HepG2 (cell line): ENCODE results near the gene PRMT5. TPM values are rescaled to one million over a fixed set of nuclear protein-coding genes. Genes with fewer than 3 reads are reported as not detected.

Source experiments
- DZIP1 ChIP-seq: sonication (generic); formaldehyde crosslinking; IDR thresholded peaks from 2 replicates; pipeline ENCODE4 v1.5.0; 2020; ENCODE audit warnings: mild to moderate bottlenecking, missing genetic modification reagents
- E2F5 ChIP-seq: sonication (generic); formaldehyde crosslinking; conservative IDR thresholded peaks from 2 replicates; pipeline ENCODE4 v1.4.0; 2020; ENCODE audit warnings: missing genetic modification reagents
- JUN ChIP-seq: sonication (generic); formaldehyde crosslinking; IDR thresholded peaks from 2 replicates; pipeline ENCODE4 v1.4.0; 2020; ENCODE audit warnings: mild to moderate bottlenecking, missing genetic modification reagents
- KAT2B ChIP-seq: fragments of 150-350 bp; IDR thresholded peaks from 2 replicates; pipeline ENCODE4 v1.6.1; 2014; ENCODE audit warnings: low read depth, low read length, borderline replicate concordance
- KDM2A ChIP-seq: sonication (generic); formaldehyde crosslinking; IDR thresholded peaks from 2 replicates; pipeline ENCODE4 v1.4.0; 2020; ENCODE audit warnings: low read depth, missing genetic modification reagents, borderline replicate concordance
- KDM5A ChIP-seq: fragments of 200-600 bp; sonication (generic); IDR thresholded peaks from 2 replicates; pipeline ENCODE4 v1.7.0; 2018; ENCODE audit warnings: antibody characterized with exemption, mild to moderate bottlenecking, low read length, borderline replicate concordance
- SUZ12 ChIP-seq: fragments of 150-350 bp; IDR thresholded peaks from 2 replicates; pipeline ENCODE4 v1.6.1; 2014; ENCODE audit warnings: low read depth, low read length
- TBX3 ChIP-seq: fragments of 450-650 bp; IDR thresholded peaks from 2 replicates; pipeline ENCODE4 v1.6.1; 2017; ENCODE audit warnings: antibody characterized with exemption, mild to moderate bottlenecking, inconsistent platforms, borderline replicate concordance
- ZMAT3 ChIP-seq: sonication (generic); formaldehyde crosslinking; conservative IDR thresholded peaks from 2 replicates; pipeline ENCODE4 v1.7.0; 2021; ENCODE audit warnings: missing genetic modification reagents
- ZNF850 ChIP-seq: sonication (generic); formaldehyde crosslinking; conservative IDR thresholded peaks from 2 replicates; pipeline ENCODE4 v1.9.0; 2021; ENCODE audit warnings: mild to moderate bottlenecking, missing genetic modification reagents
- ZNF891 ChIP-seq: sonication (generic); formaldehyde crosslinking; IDR thresholded peaks from 2 replicates; pipeline ENCODE4 v1.5.0; 2020; ENCODE audit warnings: mild to moderate bottlenecking, missing genetic modification reagents
- ZXDC ChIP-seq: sonication (generic); formaldehyde crosslinking; IDR thresholded peaks from 2 replicates; pipeline ENCODE4 v1.5.0; 2020; ENCODE audit warnings: mild to moderate bottlenecking, missing genetic modification reagents
- polyA plus RNA-seq, 8 experiments: library from polyadenylated mRNA; depleted of rRNA in 3 of 8; stranded (reverse) in 7 of 8; unstranded in 1 of 8; fragments of >200 nt; fragmentation: Illumina TruSeq in 4 of 8; extraction: Trizol in 4 of 8; gene quantifications; 2 replicates each; pipeline versions ENCODE4 v1.2.1 to v1.2.3, GENCODE V29; 2011 to 2016; ENCODE audit warnings: low read depth in 4 of 8, missing spikeins in 1 of 8, mixed read lengths in 1 of 8; ENCODE audit not compliant: insufficient read depth in 1 of 8
- total RNA-seq, 5 experiments: library from RNA; depleted of rRNA; stranded (reverse); fragments of >200 nt; fragmentation: Illumina TruSeq; extraction: Trizol; gene quantifications; 2 replicates each; pipeline ENCODE4 v1.2.3, GENCODE V29; 2016; ENCODE audit warnings: low read depth in 1 of 5
- TF ChIP-seq, protein P1 (sequence below): sonication (generic); formaldehyde crosslinking; IDR thresholded peaks from 2 replicates; pipeline ENCODE4 v1.5.0; 2020; ENCODE audit warnings: missing genetic modification reagents, mild to moderate bottlenecking, borderline replicate concordance

The PRMT5 gene
- total and polyA plus RNA-seq, 2 of the 13 experiments (the other 11 are each of a cell fraction or from before 2014, with no cell fraction given): 210 to 354 TPM

- TF ChIP-seq E2F5 (CRISPR knock-in tag): no peak
- TF ChIP-seq DZIP1 (CRISPR knock-in tag): no peak
- TF ChIP-seq ZXDC (CRISPR knock-in tag): no peak
- 0 out of 2 replicates have a peak, but pooled peaks have one; percentile 18 for TF ChIP-seq TBX3
- no peak for TF ChIP-seq KDM5A
- TF ChIP-seq ZMAT3 (CRISPR knock-in tag): no peak
- TF ChIP-seq, protein P1, sequence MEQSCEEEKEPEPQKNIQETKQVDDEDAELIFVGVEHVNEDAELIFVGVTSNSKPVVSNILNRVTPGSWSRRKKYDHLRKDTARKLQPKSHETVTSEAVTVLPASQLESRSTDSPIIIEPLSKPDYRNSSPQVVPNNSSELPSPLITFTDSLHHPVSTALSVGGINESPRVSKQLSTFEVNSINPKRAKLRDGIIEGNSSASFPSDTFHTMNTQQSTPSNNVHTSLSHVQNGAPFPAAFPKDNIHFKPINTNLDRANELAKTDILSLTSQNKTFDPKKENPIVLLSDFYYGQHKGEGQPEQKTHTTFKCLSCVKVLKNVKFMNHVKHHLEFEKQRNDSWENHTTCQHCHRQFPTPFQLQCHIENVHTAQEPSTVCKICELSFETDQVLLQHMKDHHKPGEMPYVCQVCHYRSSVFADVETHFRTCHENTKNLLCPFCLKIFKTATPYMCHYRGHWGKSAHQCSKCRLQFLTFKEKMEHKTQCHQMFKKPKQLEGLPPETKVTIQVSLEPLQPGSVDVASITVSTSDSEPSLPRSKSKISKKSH: peak; percentile 41; the same call in 1 of the 2 replicates
- no peak for TF ChIP-seq KDM2A (CRISPR knock-in tag)
- no peak for TF ChIP-seq SUZ12
- TF ChIP-seq ZNF891 (CRISPR knock-in tag): no peak
- TF ChIP-seq JUN (CRISPR knock-in tag): no peak
- no peak for TF ChIP-seq KAT2B
- no peak for TF ChIP-seq ZNF850
These were observed 36.7 kb downstream of the PRMT5 start (continued) for GRCh38 chr14:22892488-22892887.
